NCI-H1417 (cell line): ENCODE measurements around the gene PTPN1.
"Not testable (repeated sequence)": the region's sequence is repeated elsewhere in the genome, so short reads cannot be mapped to it uniquely, and the experiment has no call there.

Source experiments
- DNase-seq, 3 experiments: peaks; one replicate each; lab custom pipeline; 2025; lab: John Stamatoyannopoulos, UW

PTPN1 gene

GRCh38 chr20:50590348-50590664, 80.1 kb downstream of the PTPN1 start:
- peak in 1 of 3 experiments; percentile 64 for DNase-seq

- no peak for DNase-seq
Observed at GRCh38 chr20:50591233-50591852, 81.2 kb downstream of the PTPN1 start.

- no peak for DNase-seq
Observed at GRCh38 chr20:50592282-50593004, 82.3 kb downstream of the PTPN1 start.

- DNase-seq: no peak
Observed at GRCh38 chr20:50593005-50593335, 82.8 kb downstream of the PTPN1 start.

GRCh38 chr20:50594231-50594590, 84.0 kb downstream of the PTPN1 start:
- no peak for DNase-seq

- peak in 1 of 3 experiments; percentile 20 for DNase-seq
Observed at GRCh38 chr20:50594591-50595432, 84.6 kb downstream of the PTPN1 start.

- DNase-seq: no peak
Observed at GRCh38 chr20:50595433-50595895, 85.3 kb downstream of the PTPN1 start.

GRCh38 chr20:50595988-50596693, 86.0 kb downstream of the PTPN1 start:
- no peak for DNase-seq

GRCh38 chr20:50596694-50597021, 86.5 kb downstream of the PTPN1 start:
- DNase-seq: no peak

GRCh38 chr20:50597406-50597969, 87.3 kb downstream of the PTPN1 start:
- DNase-seq: no peak

GRCh38 chr20:50598074-50598473, 87.9 kb downstream of the PTPN1 start:
- no peak for DNase-seq

GRCh38 chr20:50598768-50599167, 88.6 kb downstream of the PTPN1 start:
- DNase-seq: not testable (repeated sequence)

- DNase-seq: no peak
Observed at GRCh38 chr20:50600281-50600895, 90.2 kb downstream of the PTPN1 start.

- DNase-seq: peak in 2 of 3 experiments; percentile 60 to 83
Observed at GRCh38 chr20:50601511-50602431, 91.6 kb downstream of the PTPN1 start.

- DNase-seq: no peak
Observed at GRCh38 chr20:50602432-50603088, 92.4 kb downstream of the PTPN1 start.

- no peak for DNase-seq
Observed at GRCh38 chr20:50604451-50604850, 94.3 kb downstream of the PTPN1 start.

GRCh38 chr20:50605136-50605535, 95.0 kb downstream of the PTPN1 start:
- no peak for DNase-seq

- no peak for DNase-seq
Observed at GRCh38 chr20:50607436-50607835, 97.3 kb downstream of the PTPN1 start.

- DNase-seq: no peak
Observed at GRCh38 chr20:50607850-50608749, 97.9 kb downstream of the PTPN1 start.
